Peyer's patch (tissue), 4 donors: Measurements from ENCODE around the gene CD4.

Experiments
- CTCF ChIP-seq, 6 experiments: fragments of 450-650 bp in 4 of 6; fragments of 200-600 bp in 2 of 6; sonication (generic) in 1 of 6; IDR thresholded peaks; one replicate each; pipeline ENCODE4 v1.5.1; 2017 to 2019; ENCODE audit warnings: antibody characterized with exemption in 6 of 6, mild to moderate bottlenecking in 3 of 6, moderate library complexity in 1 of 6
- POLR2A ChIP-seq, 2 donors: fragments of 450-650 bp; IDR thresholded peaks; one replicate each; pipeline ENCODE4 v1.5.1; 2017; ENCODE audit warnings: antibody characterized with exemption in 2 of 2, mild to moderate bottlenecking in 2 of 2, moderate library complexity in 2 of 2

DNA sequence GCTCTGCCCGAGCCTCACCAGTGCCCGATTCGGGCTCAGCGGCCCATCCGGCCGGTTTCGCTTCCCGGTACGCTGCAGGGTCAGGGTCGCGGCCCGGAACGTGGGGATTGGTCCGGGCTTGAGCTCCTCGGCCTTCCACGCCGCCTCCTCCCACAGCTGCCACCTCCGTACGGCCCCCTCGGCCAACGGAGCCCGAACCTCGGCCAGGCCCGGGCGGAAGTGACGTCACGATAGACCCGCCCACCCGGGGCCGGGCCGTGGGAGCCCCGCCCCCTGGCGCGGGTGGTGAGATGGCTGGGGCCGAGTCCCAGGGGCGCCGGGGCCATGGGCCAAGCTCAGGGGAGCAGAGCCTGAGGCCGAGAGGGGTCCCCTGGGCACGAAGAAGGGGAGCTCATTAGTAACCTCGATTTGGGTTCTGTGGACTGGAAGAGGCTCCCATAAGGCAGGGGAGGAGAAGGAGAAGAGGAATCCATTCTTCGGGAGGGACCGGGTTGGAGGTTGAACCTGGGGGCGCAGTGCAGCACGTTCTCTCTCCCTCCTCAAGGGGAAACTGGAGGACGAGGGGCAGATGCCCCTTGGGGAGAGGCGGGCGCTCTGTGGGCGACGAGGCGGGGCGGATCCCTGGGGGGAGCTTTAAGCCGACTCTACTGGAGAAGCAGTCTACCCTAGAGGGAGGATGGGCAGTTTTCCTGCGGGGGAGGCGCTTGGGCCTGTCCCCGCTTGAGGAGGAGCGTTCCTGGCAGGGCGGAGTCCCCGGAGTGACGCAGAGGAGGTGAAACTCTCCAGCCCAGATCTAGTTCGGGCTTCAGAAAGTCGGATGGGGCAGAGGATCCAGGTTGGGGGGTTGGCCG, 36.2 kb upstream of the CD4 start, which contains the start of gene MLF2:
- TF ChIP-seq CTCF (IDR thresholded peaks at IDR 0.05) (peak in 3 of 6 experiments; percentile 6 to 98 (median 85)), POLR2A (IDR thresholded peaks at IDR 0.05) (peak; percentile 89 to 91)
